SK-N-SH (cell line): ENCODE data around the gene MACIR. TPM values are rescaled to one million over a fixed set of nuclear protein-coding genes. Genes with fewer than 3 reads are reported as not detected.

Experiments used
- CTCF ChIA-PET: fragments of 300-600, 350-600 bp; formaldehyde crosslinking; extraction: SDS; loops from one replicate; lab custom pipeline; 2021; lab: Yijun Ruan, JAX
- POLR2A ChIA-PET: fragments of 350-600 bp; sonication (Branson Sonifier 250); formaldehyde crosslinking; extraction: SDS; loops from one replicate; lab custom pipeline; 2020; ENCODE audit warnings: antibody characterized with exemption, inconsistent platforms; lab: Yijun Ruan, JAX
- DNase-seq: peaks from one replicate; pipeline ENCODE4 v3.0.0; 2012
- H2AFZ ChIP-seq: fragments of 200-600 bp; sonication (generic); 2 replicates; pipeline ENCODE4 v1.8.1; 2016; ENCODE audit warnings: antibody characterized with exemption, mild to moderate bottlenecking, low read depth
- H3F3A ChIP-seq: fragments of 200-600 bp; sonication (generic); replicated peaks from 2 replicates; pipeline ENCODE3; 2016; ENCODE audit warnings: antibody characterized with exemption, mild to moderate bottlenecking; ENCODE audit not compliant: insufficient read depth
- H3K27ac ChIP-seq, 2 experiments: fragments of 200-500 bp in 1 of 2; fragments of 200-600 bp in 1 of 2; sonication (Bioruptor generic) in 1 of 2; sonication (generic), shearing (Covaris generic) in 1 of 2; 2 replicates each; pipeline versions ENCODE4 v1.5.1 to v1.6.1; 2014 to 2016; ENCODE audit warnings: low read depth in 2 of 2, inconsistent platforms in 1 of 2, low read length in 1 of 2, mild to moderate bottlenecking in 1 of 2, mixed read lengths in 1 of 2
- H3K27me3 ChIP-seq: fragments of 200-600 bp; sonication (generic), shearing (Covaris generic); 2 replicates; pipeline ENCODE4 v1.6.1; 2016; ENCODE audit warnings: mixed run types; ENCODE audit not compliant: insufficient read depth
- H3K36me3 ChIP-seq, 2 experiments: fragments of 200-500 bp in 1 of 2; fragments of 200-600 bp in 1 of 2; sonication (Bioruptor generic) in 1 of 2; sonication (generic) in 1 of 2; replicated peaks in 1 of 2; 2 replicates each; pipeline versions ENCODE3 to v1.5.1; 2014 to 2016; ENCODE audit warnings: low read length in 1 of 2, mild to moderate bottlenecking in 1 of 2; ENCODE audit not compliant: insufficient read depth in 2 of 2, control insufficient read depth in 1 of 2
- H3K4me1 ChIP-seq, 2 experiments: fragments of 200-500 bp in 1 of 2; fragments of 200-600 bp in 1 of 2; sonication (Bioruptor generic) in 1 of 2; sonication (generic), shearing (Covaris generic) in 1 of 2; 2 replicates each; pipeline versions ENCODE4 v1.5.1 to v1.6.1; 2014 to 2016; ENCODE audit warnings: low read depth in 1 of 2, low read length in 1 of 2, mixed run types in 1 of 2; ENCODE audit not compliant: insufficient read depth in 2 of 2, control insufficient read depth in 1 of 2
- H3K4me2 ChIP-seq: fragments of 200-600 bp; sonication (generic), shearing (Covaris generic); 2 replicates; pipeline ENCODE4 v1.6.1; 2017; ENCODE audit warnings: mixed run types
- H3K4me3 ChIP-seq, 2 experiments: fragments of 200-500 bp in 1 of 2; fragments of 200-600 bp in 1 of 2; sonication (Bioruptor generic) in 1 of 2; sonication (generic), shearing (Covaris generic) in 1 of 2; 2 replicates each; pipeline versions ENCODE4 v1.5.1 to v1.8.1; 2014 to 2016; ENCODE audit warnings: low read depth in 2 of 2, inconsistent platforms in 1 of 2, low read length in 1 of 2, mild to moderate bottlenecking in 1 of 2, mixed read lengths in 1 of 2, moderate library complexity in 1 of 2
- H3K79me2 ChIP-seq: fragments of 200-600 bp; sonication (generic); 2 replicates; pipeline ENCODE4 v1.8.1; 2017; ENCODE audit warnings: mild to moderate bottlenecking; ENCODE audit not compliant: insufficient read depth
- H3K9ac ChIP-seq: fragments of 200-600 bp; sonication (generic); 2 replicates; pipeline ENCODE4 v1.6.1; 2017; ENCODE audit warnings: mixed run types
- H3K9me2 ChIP-seq: fragments of 200-600 bp; sonication (generic); 2 replicates; pipeline ENCODE4 v1.6.1; 2017; ENCODE audit warnings: mixed run types
- H3K9me3 ChIP-seq: fragments of 200-600 bp; sonication (generic); 2 replicates; pipeline ENCODE4 v1.6.1; 2017; ENCODE audit warnings: mixed run types, mild to moderate bottlenecking, moderate library complexity
- H4K20me1 ChIP-seq: fragments of 200-600 bp; sonication (generic); 2 replicates; pipeline ENCODE4 v1.6.1; 2017; ENCODE audit warnings: mild to moderate bottlenecking, mixed run types; ENCODE audit not compliant: insufficient read depth
- EP300 ChIP-seq, 2 experiments: IDR thresholded peaks; 2 replicates each; pipeline versions ENCODE4 v1.4.0 to v1.6.1; 2012; ENCODE audit warnings: borderline replicate concordance in 1 of 2, low read depth in 1 of 2, low read length in 1 of 2
- GABPA ChIP-seq: IDR thresholded peaks from 2 replicates; pipeline ENCODE4 v1.4.0; 2012; ENCODE audit warnings: low read depth, mild to moderate bottlenecking
- GATA2 ChIP-seq: sonication (generic); formaldehyde crosslinking; IDR thresholded peaks from 2 replicates; pipeline ENCODE4 v1.5.0; 2020; ENCODE audit warnings: mild to moderate bottlenecking, missing genetic modification reagents
- MAX ChIP-seq: IDR thresholded peaks from 2 replicates; pipeline ENCODE4 v1.4.0; 2012; ENCODE audit warnings: low read depth
- REST ChIP-seq: IDR thresholded peaks from 2 replicates; pipeline ENCODE4 v1.6.1; 2012; ENCODE audit warnings: mild to moderate bottlenecking, low read depth, low read length, moderate library complexity
- RFX5 ChIP-seq: IDR thresholded peaks from 2 replicates; pipeline ENCODE4 v1.6.1; 2012; ENCODE audit warnings: mild to moderate bottlenecking, improper control_type of control experiment, low read length
- TAF1 ChIP-seq: IDR thresholded peaks from 2 replicates; pipeline ENCODE4 v1.6.1; 2012; ENCODE audit warnings: low read depth, mild to moderate bottlenecking, low read length, moderate library complexity, borderline replicate concordance
- USF1 ChIP-seq: IDR thresholded peaks from 2 replicates; pipeline ENCODE4 v1.4.0; 2012; ENCODE audit warnings: low read depth, borderline replicate concordance
- USF2 ChIP-seq: fragments of 150-350 bp; IDR thresholded peaks from 2 replicates; pipeline ENCODE4 v1.6.1; 2017; ENCODE audit warnings: antibody characterized with exemption, low read length, low read depth, borderline replicate concordance
- ZBTB33 ChIP-seq: IDR thresholded peaks from 2 replicates; pipeline ENCODE4 v1.4.0; 2012; ENCODE audit warnings: low read depth, borderline replicate concordance
- WGBS: methylation state at CpG from one replicate; pipeline ENCODE4 v1.1.6; 2017; ENCODE audit warnings: low lambda C conversion rate; 5-methylcytosine and 5-hydroxymethylcytosine counted together
- polyA plus RNA-seq, 3 experiments: library from polyadenylated mRNA; depleted of rRNA; stranded (reverse); fragments of >200 nt; gene quantifications; 2 replicates each; pipeline ENCODE4 v1.2.3, GENCODE V29; 2012

The MACIR gene
- polyA plus RNA-seq, 1 of the 3 experiments (the other 2 are of a cell fraction) = 24.7 TPM

GRCh38 chr5:103283869-103284268, 25.3 kb downstream of the MACIR start:
- Histone ChIP-seq H3F3A (peaks cover 32% of the 10 kb centered on the region), H3K36me3 (peaks cover 14 to 32% of the 10 kb centered on the region in 2 experiments), H3K27me3 (no peaks in the 10 kb centered on the region), H3K79me2 (peaks cover 51% of the 10 kb centered on the region; the same call in 1 of the 2 replicates), H2AFZ (no peak overlapping the region), H3K4me3 (no peak overlapping the region), H3K9me3 (no peaks in the 10 kb centered on the region), H3K27ac (no peak overlapping the region), H3K4me1 (peaks cover 0 to 2% of the 10 kb centered on the region in 2 experiments; a peak in 2 of 4 replicates), H4K20me1 (no peaks in the 10 kb centered on the region; the same call in 1 of the 2 replicates), H3K4me2 (no peak overlapping the region), H3K9ac (no peak overlapping the region), H3K9me2 (no peaks in the 10 kb centered on the region)
- 88% methylated on average over 3 of the region's 3 CpGs for WGBS
- TF ChIP-seq REST (no peak), ZBTB33 (no peak), RFX5 (no peak), USF2 (no peak), USF1 (no peak), MAX (no peak), GABPA (no peak), TAF1 (no peak), GATA2 (CRISPR knock-in tag) (no peak), EP300 (IDR thresholded peaks at IDR 0.05; ENCODE audit: borderline replicate concordance in 1 of 2, low read depth in 1 of 2, low read length in 1 of 2) (no peak)
- no peak for DNase-seq
- POLR2A ChIA-PET = no interaction called here
- CTCF ChIA-PET = no interaction called here
